ENCODE results near the gene IMPA2.

- TF ChIP-seq CTCF (conservative IDR thresholded peaks at IDR 0.05; ENCODE audit: low read depth, low read length) (no peak), NFE2L2 (IDR thresholded peaks at IDR 0.05; ENCODE audit: low read depth, low read length) (no peak), POLR2A (IDR thresholded peaks at IDR 0.05; ENCODE audit: low read depth, low read length) (no peak)
Measured at GRCh38 chr18:11982981-11983380, 1.7 kb downstream of the IMPA2 start.
